ENCODE results near the gene MEI4. TPM values are rescaled to one million over a fixed set of nuclear protein-coding genes. Genes with fewer than 3 reads are reported as not detected.
"Not testable (repeated sequence)": the region's sequence is repeated elsewhere in the genome, so short reads cannot be mapped to it uniquely, and the experiment has no call there.

MEI4 gene
- total RNA-seq, 2 donors from 2014 or later, result 3.0 TPM; not detected in 1

DNA sequence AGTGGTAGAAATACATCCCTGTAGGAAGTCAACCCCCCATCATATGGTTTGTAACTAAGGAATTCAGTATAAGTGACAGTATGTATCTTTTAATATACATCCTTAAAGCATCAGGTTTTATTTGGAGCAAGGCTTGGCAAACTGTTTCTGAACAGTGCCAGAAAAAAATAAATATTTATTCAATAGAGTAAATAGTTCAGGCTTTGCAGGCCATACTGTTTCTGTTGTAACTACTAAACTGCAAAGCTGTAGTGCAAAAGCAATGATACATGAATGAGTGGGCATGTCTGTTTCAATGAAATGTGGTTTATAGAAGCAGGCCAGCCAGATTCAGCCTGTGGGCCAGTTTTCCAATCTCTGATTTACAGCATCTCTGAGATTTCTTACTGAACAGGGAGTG lies 977 bp downstream of the MEI4 start:
- peak; percentile 6 for DNase-seq (ENCODE audit: low spot score)
- Histone ChIP-seq H3K9me3 (no peaks in the 10 kb centered on the region), H3K27ac (no peak overlapping the region), H3K36me3 (no peaks in the 10 kb centered on the region), H3K4me3 (no peak overlapping the region), H3K4me1 (replicated peaks) (no peaks in the 10 kb centered on the region), H3K27me3 (replicated peaks; ENCODE audit: insufficient read depth) (no peaks in the 10 kb centered on the region)
- intact Hi-C loops (cut with DNase I), result no loop called here
- TF ChIP-seq, protein P1, sequence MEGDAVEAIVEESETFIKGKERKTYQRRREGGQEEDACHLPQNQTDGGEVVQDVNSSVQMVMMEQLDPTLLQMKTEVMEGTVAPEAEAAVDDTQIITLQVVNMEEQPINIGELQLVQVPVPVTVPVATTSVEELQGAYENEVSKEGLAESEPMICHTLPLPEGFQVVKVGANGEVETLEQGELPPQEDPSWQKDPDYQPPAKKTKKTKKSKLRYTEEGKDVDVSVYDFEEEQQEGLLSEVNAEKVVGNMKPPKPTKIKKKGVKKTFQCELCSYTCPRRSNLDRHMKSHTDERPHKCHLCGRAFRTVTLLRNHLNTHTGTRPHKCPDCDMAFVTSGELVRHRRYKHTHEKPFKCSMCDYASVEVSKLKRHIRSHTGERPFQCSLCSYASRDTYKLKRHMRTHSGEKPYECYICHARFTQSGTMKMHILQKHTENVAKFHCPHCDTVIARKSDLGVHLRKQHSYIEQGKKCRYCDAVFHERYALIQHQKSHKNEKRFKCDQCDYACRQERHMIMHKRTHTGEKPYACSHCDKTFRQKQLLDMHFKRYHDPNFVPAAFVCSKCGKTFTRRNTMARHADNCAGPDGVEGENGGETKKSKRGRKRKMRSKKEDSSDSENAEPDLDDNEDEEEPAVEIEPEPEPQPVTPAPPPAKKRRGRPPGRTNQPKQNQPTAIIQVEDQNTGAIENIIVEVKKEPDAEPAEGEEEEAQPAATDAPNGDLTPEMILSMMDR (IDR thresholded peaks at IDR 0.05), result no peak
- peak; percentile 62 for TF ChIP-seq POLR2AphosphoS5 (IDR thresholded peaks at IDR 0.05)

DNA sequence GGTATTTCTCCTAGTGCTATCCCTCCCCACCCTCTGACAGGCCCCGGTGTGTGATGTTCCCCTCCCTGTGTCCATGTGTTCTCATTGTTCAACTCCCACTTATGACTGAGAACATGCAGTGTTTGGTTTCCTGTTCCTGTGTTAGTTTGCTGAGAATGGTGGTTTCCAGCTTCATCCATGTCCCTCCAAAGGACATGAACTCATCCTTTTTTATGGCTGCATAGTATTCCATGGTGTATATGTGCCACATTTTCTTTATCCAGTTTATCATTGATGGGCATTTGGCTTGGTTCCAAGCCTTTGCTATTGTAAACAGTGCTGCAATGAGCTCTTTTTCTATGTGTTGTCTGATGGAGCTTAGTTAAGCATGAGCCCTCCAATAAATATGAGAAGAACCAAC lies 2.2 kb downstream of the MEI4 start:
- H3K9me3 ChIP-seq; H3K27ac ChIP-seq; H3K27me3 ChIP-seq (replicated peaks; ENCODE audit: insufficient read depth); H3K36me3 ChIP-seq; H3K4me1 ChIP-seq (replicated peaks); DNase-seq (ENCODE audit: low spot score); H3K4me3 ChIP-seq; intact Hi-C loops (cut with DNase I): not testable (repeated sequence)
- WGBS, result 90% methylated on average over 1 of the region's 1 CpG

DNA sequence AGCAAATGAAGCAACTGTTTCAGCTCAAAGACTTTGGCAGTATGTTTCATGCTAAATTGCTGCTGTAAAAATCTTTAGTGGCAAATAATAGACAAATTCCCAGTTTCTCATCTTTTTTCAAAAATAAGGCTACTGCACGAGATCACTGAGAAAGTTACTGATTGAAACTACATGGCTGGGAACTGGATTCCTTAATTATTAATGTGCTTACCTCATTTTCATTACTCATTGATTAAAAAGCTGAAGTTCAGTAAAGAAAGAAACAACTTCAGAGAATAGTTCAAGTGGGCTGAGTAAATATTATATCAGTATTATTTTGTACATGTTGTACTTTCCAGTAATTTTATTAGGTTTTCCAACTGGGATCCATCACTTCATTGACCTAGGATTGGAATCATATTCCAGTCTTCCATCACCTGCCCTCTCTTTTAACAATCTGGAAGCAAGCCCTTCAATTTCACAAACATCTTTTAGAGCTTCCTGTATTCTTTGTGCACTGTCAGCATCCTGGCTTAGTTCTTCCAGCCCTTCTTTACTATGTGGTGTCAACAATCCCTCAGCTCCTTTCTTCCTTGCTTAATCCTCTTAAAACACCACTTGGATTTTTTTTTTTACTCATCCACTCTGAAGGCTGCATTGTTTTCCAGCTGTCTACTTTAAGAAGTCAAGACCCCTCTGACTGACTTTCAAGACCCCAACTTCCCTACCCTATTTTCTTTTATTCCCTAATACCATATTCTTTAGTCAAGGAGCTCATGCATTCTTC lies 4.3 kb downstream of the MEI4 start:
- no peak overlapping the region for H3K4me3 ChIP-seq
- no peaks in the 10 kb centered on the region for H3K27me3 ChIP-seq (replicated peaks; ENCODE audit: insufficient read depth)
- no peak overlapping the region for H3K27ac ChIP-seq
- TF ChIP-seq, protein P1 (IDR thresholded peaks at IDR 0.05), result no peak
- TF ChIP-seq POLR2AphosphoS5 (IDR thresholded peaks at IDR 0.05) (no peak), POLR2A (IDR thresholded peaks at IDR 0.05) (no peak)
- WGBS, result 62% methylated on average over 1 of the region's 1 CpG
- DNase-seq (ENCODE audit: low spot score), result no peak
- intact Hi-C loops (cut with DNase I), result no loop called here
- H3K9me3 ChIP-seq, result no peaks in the 10 kb centered on the region
- H3K4me1 ChIP-seq (replicated peaks), result no peaks in the 10 kb centered on the region
- H3K36me3 ChIP-seq, result no peaks in the 10 kb centered on the region

DNA sequence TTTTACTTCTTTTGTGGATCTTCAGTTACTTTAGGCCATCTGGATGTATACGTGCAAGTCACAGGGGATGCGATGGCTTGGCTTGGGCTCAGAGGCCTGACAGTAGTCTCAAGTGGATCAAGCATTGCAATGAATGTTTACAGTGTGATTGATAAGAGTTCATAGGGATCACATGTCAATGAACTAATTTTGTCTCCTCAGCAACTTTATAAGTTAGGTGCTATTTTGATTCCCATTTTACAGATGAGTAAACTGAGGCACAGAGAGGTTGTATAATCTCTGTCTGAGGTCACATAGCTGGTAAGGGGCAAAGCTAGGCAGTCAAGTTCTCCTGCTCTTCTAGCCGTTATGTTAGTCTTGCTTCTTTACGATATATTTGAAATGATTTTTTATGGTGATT lies 13.5 kb downstream of the MEI4 start:
- 75% methylated on average over 4 of the region's 4 CpGs for WGBS
- no peak overlapping the region for H3K27ac ChIP-seq
- no peaks in the 10 kb centered on the region for H3K9me3 ChIP-seq
- H3K27me3 ChIP-seq (replicated peaks; ENCODE audit: insufficient read depth), result no peaks in the 10 kb centered on the region
- intact Hi-C loops (cut with DNase I), result no loop called here
- TF ChIP-seq POLR2A (IDR thresholded peaks at IDR 0.05) (no peak), POLR2AphosphoS5 (IDR thresholded peaks at IDR 0.05) (no peak)
- TF ChIP-seq, protein P1 (IDR thresholded peaks at IDR 0.05), result no peak
- H3K36me3 ChIP-seq, result no peaks in the 10 kb centered on the region
- no peaks in the 10 kb centered on the region for H3K4me1 ChIP-seq (replicated peaks)
- DNase-seq (ENCODE audit: low spot score), result no peak
- H3K4me3 ChIP-seq, result no peak overlapping the region

DNA sequence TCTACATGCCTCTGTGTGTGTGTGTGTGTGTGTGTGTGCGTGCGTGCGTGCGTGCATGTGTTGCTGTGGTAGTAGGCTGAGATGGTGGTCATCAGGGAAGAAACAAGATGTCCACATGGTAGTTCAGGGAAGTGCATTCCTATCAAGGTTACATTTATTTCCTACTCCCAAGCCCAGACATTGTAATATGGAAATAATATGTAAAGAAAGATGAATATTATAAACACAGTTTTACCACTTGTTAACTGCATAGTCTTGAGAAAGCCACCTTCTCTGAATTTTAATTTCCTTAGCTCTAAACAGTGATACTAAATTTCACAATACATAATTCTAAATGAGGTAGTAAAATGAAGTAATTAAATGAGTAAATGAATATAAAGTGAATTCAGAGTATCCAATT lies 14.0 kb downstream of the MEI4 start:
- TF ChIP-seq, protein P1 (IDR thresholded peaks at IDR 0.05), result no peak
- TF ChIP-seq POLR2A (IDR thresholded peaks at IDR 0.05) (no peak), POLR2AphosphoS5 (IDR thresholded peaks at IDR 0.05) (no peak)
- no peak for DNase-seq (ENCODE audit: low spot score)
- Histone ChIP-seq H3K36me3 (no peaks in the 10 kb centered on the region), H3K27me3 (replicated peaks; ENCODE audit: insufficient read depth) (no peaks in the 10 kb centered on the region), H3K4me3 (no peak overlapping the region), H3K27ac (no peak overlapping the region), H3K4me1 (replicated peaks) (no peaks in the 10 kb centered on the region), H3K9me3 (no peaks in the 10 kb centered on the region)
- intact Hi-C loops (cut with DNase I), result no loop called here
- 68% methylated on average over 4 of the region's 4 CpGs for WGBS

Data from prostate gland (tissue), 2 donors.